HUES64 (cell line): Measurements from ENCODE around the gene C1orf56.

Source experiments
- H3K27ac ChIP-seq: 2 replicates; pipeline ENCODE4 v1.7.0; 2013; ENCODE audit warnings: low read depth, low read length, inconsistent platforms
- H3K27me3 ChIP-seq: 2 replicates; pipeline ENCODE4 v1.6.1; 2013; ENCODE audit warnings: mild to moderate bottlenecking, low read length; ENCODE audit not compliant: insufficient read depth
- H3K36me3 ChIP-seq: 2 replicates; pipeline ENCODE4 v1.6.1; 2013; ENCODE audit warnings: mild to moderate bottlenecking, low read length; ENCODE audit not compliant: insufficient read depth
- H3K4me1 ChIP-seq: 2 replicates; pipeline ENCODE4 v1.6.1; 2013; ENCODE audit warnings: mild to moderate bottlenecking, low read length, moderate library complexity; ENCODE audit not compliant: insufficient read depth
- H3K4me3 ChIP-seq: 2 replicates; pipeline ENCODE4 v1.5.1; 2013; ENCODE audit warnings: mild to moderate bottlenecking, low read length, moderate library complexity
- H3K9ac ChIP-seq: 2 replicates; pipeline ENCODE4 v1.6.1; 2013; ENCODE audit warnings: mild to moderate bottlenecking, low read depth, low read length
- H3K9me3 ChIP-seq: 2 replicates; pipeline ENCODE4 v1.6.1; 2013; ENCODE audit warnings: low read depth, low read length; ENCODE audit not compliant: insufficient read depth
- WGBS: fragments of 150-250, 120-280 bp; methylation state at CpG from one replicate; pipeline ENCODE4 v1.1.7; 2013; ENCODE audit warnings: missing lambda C conversion rate; 5-methylcytosine and 5-hydroxymethylcytosine counted together

C1orf56 gene

DNA sequence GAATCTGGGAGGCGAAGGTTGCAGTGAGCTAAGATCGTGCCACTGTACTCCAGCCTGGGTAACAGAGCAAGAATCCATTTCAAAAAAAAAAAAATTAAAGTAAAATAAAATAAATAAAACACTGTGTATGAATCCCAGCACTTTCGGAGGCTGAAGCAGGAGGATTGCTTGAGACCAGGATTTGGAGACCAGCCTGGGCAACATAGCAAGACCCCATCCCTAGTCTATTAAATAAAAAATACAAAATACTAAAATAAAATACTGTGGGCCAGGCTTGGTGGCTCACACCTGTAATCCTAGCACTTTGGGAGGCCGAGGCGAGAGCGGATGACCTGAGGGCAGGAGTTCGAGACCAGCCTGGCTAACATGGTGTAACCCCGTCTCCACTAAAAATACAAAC lies 15.4 kb upstream of the C1orf56 start:
- WGBS: 95% methylated on average over 7 of the region's 8 CpGs
- H3K9me3 ChIP-seq: no peaks in the 10 kb centered on the region
- 0 out of 2 replicates have a peak, but pooled peaks cover 3% of the 10 kb centered on the region for H3K4me1 ChIP-seq
- H3K27ac ChIP-seq: no peak overlapping the region
- no peak overlapping the region for H3K9ac ChIP-seq
- peaks cover 51% of the 10 kb centered on the region for H3K36me3 ChIP-seq
- no peaks in the 10 kb centered on the region for H3K27me3 ChIP-seq
- H3K4me3 ChIP-seq: no peak overlapping the region

DNA sequence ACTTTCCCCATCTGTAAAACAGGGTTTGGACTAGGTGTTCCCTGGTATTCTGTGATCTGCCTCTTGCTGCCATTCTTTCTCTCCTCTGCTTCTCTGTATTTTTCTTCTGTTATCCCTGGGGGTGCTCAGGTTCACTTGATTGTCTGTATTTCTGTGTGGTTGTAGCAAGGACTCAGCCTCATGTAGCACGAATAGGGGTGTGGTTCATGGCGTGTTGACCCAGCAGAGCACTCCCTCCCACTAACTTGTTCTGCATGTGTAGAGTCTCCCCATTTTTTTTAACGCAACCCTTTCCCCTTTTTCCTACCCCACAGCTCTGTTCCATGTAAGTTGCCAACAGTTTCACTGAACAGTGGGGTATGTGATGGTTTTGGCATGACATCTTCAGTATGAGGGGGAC lies 12.4 kb upstream of the C1orf56 start:
- H3K4me1 ChIP-seq: peaks cover 3% of the 10 kb centered on the region; the same call in 1 of the 2 replicates
- no peak overlapping the region for H3K9ac ChIP-seq
- H3K27me3 ChIP-seq: no peaks in the 10 kb centered on the region
- no peaks in the 10 kb centered on the region for H3K9me3 ChIP-seq
- H3K4me3 ChIP-seq: no peak overlapping the region
- H3K36me3 ChIP-seq: peaks cover 30% of the 10 kb centered on the region
- no peak overlapping the region for H3K27ac ChIP-seq
- 100% methylated on average over 3 of the region's 3 CpGs for WGBS

- H3K4me3 ChIP-seq: no peak within 1 kb of the TSS; the same call in 1 of the 2 replicates
- peaks cover 3% of the 10 kb centered on the region; the same call in 1 of the 2 replicates for H3K4me1 ChIP-seq
- H3K9me3 ChIP-seq: no peaks in the 10 kb centered on the region
- peaks cover 24% of the 10 kb centered on the region for H3K36me3 ChIP-seq
- WGBS: no CpG with 5 or more reads among the region's 2 CpGs
- H3K27me3 ChIP-seq: no peaks in the 10 kb centered on the region
- H3K9ac ChIP-seq: no peak within 1 kb of the TSS
- peak within 1 kb of the TSS; percentile 41; the same call in 1 of the 2 replicates for H3K27ac ChIP-seq
Measured at GRCh38 chr1:151036356-151036755, 11.2 kb upstream of the C1orf56 start, which contains the start of gene BNIPL. Gene BNIPL (plus strand): TSS chr1:151036586. CDS start chr1:151036726, 140 bp downstream.

DNA sequence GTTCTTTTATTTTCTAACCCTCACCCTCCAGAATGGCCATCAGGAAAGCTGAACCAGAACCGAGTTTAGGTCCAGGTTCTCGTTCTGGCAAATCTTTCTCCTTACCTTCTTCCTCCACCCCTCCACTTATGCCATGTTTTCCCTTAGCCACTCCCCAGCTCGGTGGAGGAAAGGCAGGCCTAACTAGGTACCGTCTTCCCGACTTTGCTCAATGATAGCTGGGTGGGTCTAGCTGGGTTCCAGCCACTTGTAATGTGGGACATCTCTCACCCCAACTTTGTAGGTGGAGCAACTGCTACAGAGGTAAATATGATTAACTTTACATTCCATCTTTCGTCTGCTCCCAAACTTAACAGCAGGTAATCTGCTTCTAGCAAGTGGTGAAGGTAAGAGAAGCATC lies 10.5 kb upstream of the C1orf56 start:
- H3K4me1 ChIP-seq: peaks cover 3% of the 10 kb centered on the region; the same call in 1 of the 2 replicates
- peaks cover 20% of the 10 kb centered on the region for H3K36me3 ChIP-seq
- WGBS: 85% methylated on average over 6 of the region's 6 CpGs
- no peak overlapping the region for H3K27ac ChIP-seq
- H3K9ac ChIP-seq: no peak overlapping the region
- no peaks in the 10 kb centered on the region for H3K27me3 ChIP-seq
- H3K4me3 ChIP-seq: no peak overlapping the region
- H3K9me3 ChIP-seq: no peaks in the 10 kb centered on the region

DNA sequence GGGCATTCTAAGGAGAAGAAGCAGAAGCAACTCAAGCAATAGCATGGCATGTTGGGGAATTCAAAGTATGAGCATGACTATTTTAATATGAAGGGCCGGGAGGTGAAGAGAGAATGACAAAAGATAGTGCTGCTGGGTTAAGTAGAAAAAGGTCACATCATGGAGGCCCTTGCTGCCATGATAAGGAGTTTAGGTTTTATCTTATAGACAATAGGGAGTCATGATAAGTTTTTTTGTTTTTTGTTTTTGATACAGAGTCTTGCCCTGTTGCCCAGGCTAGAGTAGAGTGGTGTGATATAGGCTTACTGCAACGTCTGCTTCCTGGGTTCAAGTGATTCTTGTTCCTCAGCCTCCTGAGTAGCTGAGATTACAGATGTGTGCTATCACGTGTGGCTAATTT lies 8.0 kb upstream of the C1orf56 start:
- Histone ChIP-seq H3K4me3 (no peak overlapping the region), H3K27ac (no peak overlapping the region), H3K4me1 (peaks cover 3% of the 10 kb centered on the region; the same call in 1 of the 2 replicates), H3K9me3 (no peaks in the 10 kb centered on the region), H3K27me3 (no peaks in the 10 kb centered on the region), H3K9ac (no peak overlapping the region), H3K36me3 (peaks cover 12% of the 10 kb centered on the region)
- 87% methylated on average over 3 of the region's 3 CpGs for WGBS

- whole genome bisulfite sequencing: 95% methylated on average over 1 of the region's 1 CpG
- H3K27me3 ChIP-seq: no peaks in the 10 kb centered on the region
Measured at GRCh38 chr1:151043163-151043562, 4.4 kb upstream of the C1orf56 start.

GRCh38 chr1:151047925-151048644 lies 534 bp downstream of the C1orf56 start:
- peak overlapping the region; percentile 88 for H3K27ac ChIP-seq
- H3K4me3 ChIP-seq: peak overlapping the region; percentile 82
- H3K27me3 ChIP-seq: no peaks in the 10 kb centered on the region
- H3K9ac ChIP-seq: peak overlapping the region; percentile 84
- peaks cover 11% of the 10 kb centered on the region; the same call in 1 of the 2 replicates for H3K4me1 ChIP-seq
- peaks cover 33% of the 10 kb centered on the region for H3K36me3 ChIP-seq
- no peaks in the 10 kb centered on the region for H3K9me3 ChIP-seq
- WGBS: under 1% methylated on average over 48 of the region's 48 CpGs

More at GRCh38 chr1:151043163-151043562, 4.4 kb upstream of the C1orf56 start:
- Histone ChIP-seq H3K9ac (no peak overlapping the region), H3K4me3 (no peak overlapping the region), H3K27ac (no peak overlapping the region), H3K4me1 (peaks cover 3% of the 10 kb centered on the region; the same call in 1 of the 2 replicates), H3K9me3 (no peaks in the 10 kb centered on the region), H3K36me3 (0 out of 2 replicates have a peak, but pooled peaks cover 2% of the 10 kb centered on the region)

DNA sequence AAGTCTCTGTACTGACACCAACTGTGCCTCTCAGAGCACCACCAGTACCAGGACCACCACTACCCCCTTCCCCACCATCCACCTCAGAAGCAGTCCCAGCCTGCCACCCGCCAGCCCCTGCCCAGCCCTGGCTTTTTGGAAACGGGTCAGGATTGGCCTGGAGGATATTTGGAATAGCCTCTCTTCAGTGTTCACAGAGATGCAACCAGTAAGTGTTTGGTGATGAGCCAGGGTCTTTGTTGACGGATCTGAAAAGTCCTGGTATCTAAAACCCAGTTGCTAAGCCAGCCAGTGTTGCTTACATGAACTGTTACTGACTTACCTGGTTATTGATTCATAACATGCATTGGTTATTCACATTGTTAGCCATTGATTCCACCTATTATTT lies 1.1 kb downstream of the C1orf56 start:
- H3K4me3 ChIP-seq: peak overlapping the region; percentile 82
- WGBS: 35% methylated on average over 3 of the region's 3 CpGs
- H3K27ac ChIP-seq: no peak overlapping the region
- no peaks in the 10 kb centered on the region for H3K9me3 ChIP-seq
- H3K27me3 ChIP-seq: no peaks in the 10 kb centered on the region
- peaks cover 35% of the 10 kb centered on the region for H3K36me3 ChIP-seq
- H3K4me1 ChIP-seq: peaks cover 11% of the 10 kb centered on the region; the same call in 1 of the 2 replicates
- H3K9ac ChIP-seq: peak overlapping the region; percentile 84; the same call in 1 of the 2 replicates

GRCh38 chr1:151049458-151049857 lies 1.9 kb downstream of the C1orf56 start:
- Histone ChIP-seq H3K27ac (no peak overlapping the region), H3K4me1 (peaks cover 11% of the 10 kb centered on the region; the same call in 1 of the 2 replicates), H3K36me3 (peaks cover 44% of the 10 kb centered on the region), H3K27me3 (no peaks in the 10 kb centered on the region), H3K9me3 (no peaks in the 10 kb centered on the region), H3K9ac (no peak overlapping the region), H3K4me3 (no peak overlapping the region)
- WGBS: 95% methylated on average over 5 of the region's 5 CpGs

DNA sequence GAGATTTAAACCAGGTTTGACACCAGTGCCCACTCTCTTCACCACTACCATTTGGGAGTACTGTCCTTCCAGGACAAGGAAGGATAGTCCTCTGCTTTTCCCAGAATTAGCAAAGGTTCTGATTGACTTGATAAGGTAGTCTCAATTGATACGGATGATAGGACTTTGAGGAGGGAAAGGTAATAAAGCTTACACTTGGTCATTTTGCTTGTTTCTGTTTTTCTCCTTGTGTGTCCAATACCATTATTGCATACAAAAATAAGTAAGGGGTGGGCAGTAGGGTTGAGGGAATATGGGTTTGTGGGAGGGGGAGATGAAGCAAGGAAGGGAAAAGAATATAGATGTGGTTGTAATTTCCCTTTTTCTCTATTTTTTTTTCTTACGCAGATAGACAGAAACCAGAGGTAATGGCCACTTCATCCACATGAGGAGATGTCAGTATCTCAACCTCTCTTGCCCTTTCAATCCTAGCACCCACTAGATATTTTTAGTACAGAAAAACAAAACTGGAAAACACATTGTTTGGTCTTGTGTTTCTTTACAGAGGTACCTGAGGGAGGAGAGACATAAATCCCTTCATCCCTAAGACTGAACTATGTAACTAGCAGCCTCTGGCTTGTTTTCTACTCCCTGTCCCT lies 2.6 kb downstream of the C1orf56 start:
- no peaks in the 10 kb centered on the region for H3K9me3 ChIP-seq
- H3K4me1 ChIP-seq: peaks cover 11% of the 10 kb centered on the region; the same call in 1 of the 2 replicates
- 100% methylated on average over 2 of the region's 2 CpGs for WGBS
- H3K27ac ChIP-seq: no peak overlapping the region
- H3K27me3 ChIP-seq: no peaks in the 10 kb centered on the region
- H3K9ac ChIP-seq: no peak overlapping the region
- H3K4me3 ChIP-seq: no peak overlapping the region
- peaks cover 51% of the 10 kb centered on the region for H3K36me3 ChIP-seq

DNA sequence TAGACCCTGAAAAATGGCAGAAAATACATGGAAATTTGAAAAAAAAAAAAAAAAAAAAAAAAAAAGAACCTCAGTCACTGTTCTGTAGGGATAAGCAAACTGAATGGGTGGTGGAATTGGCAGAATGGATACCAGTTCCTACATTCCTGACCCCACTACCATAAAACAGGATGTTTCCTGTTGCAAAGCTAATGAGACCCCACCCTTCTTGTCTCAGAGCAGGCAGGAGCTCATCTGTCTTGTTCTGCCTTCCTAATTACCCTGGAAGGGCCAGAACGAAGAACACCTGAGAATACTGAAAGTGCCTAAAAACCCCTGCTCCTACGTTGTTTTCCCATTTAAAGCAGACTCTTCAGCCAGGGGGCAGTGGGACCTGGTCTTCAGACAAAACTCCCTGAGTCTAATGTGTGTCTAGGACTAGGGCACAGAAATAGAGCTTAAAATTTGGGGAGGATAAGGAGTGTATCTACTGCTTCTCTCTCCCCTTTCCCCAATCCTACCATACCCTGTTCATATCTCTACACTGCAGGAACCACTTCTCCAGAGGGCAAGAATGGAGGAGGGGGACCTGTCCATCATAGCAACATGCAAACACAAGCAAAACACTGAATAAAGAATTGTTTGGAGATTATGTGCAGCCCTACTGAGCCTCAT lies 3.9 kb downstream of the C1orf56 start:
- 92% methylated on average over 2 of the region's 2 CpGs for WGBS
- peaks cover 64% of the 10 kb centered on the region for H3K36me3 ChIP-seq

More for the DNA sequence above, 3.9 kb downstream of the C1orf56 start:
- H3K9me3 ChIP-seq: no peaks in the 10 kb centered on the region
- no peak overlapping the region for H3K4me3 ChIP-seq
- H3K27me3 ChIP-seq: no peaks in the 10 kb centered on the region
- peaks cover 11% of the 10 kb centered on the region; the same call in 1 of the 2 replicates for H3K4me1 ChIP-seq
- no peak overlapping the region for H3K9ac ChIP-seq
- H3K27ac ChIP-seq: no peak overlapping the region
